Stimulated activated CD8-positive, alpha-beta memory T cell treated with anti-CD3 and anti-CD28 coated beads, Interleukin-15, amount 100 ng/mL, for 1 hour (primary cell): ENCODE data around the gene ESM1.

ENCODE experiments used
- DNase-seq: peaks from one replicate; pipeline ENCODE4 v3.0.0-alpha.2; 2020; ENCODE audit warnings: low read depth

ESM1 gene

GRCh38 chr5:54986269-54986654 lies 869 bp upstream of the ESM1 start:
- no peak for DNase-seq

- DNase-seq, result no peak
Observed at GRCh38 chr5:54981928-54982327, 3.5 kb downstream of the ESM1 start.

GRCh38 chr5:54975701-54976100 lies 9.7 kb downstream of the ESM1 start:
- DNase-seq, result no peak

- DNase-seq, result no peak
Observed at GRCh38 chr5:54969856-54970828, 15.3 kb downstream of the ESM1 start.

GRCh38 chr5:54969242-54969641 lies 16.2 kb downstream of the ESM1 start:
- no peak for DNase-seq

- DNase-seq, result no peak
Observed at GRCh38 chr5:54965806-54966205, 19.6 kb downstream of the ESM1 start.

GRCh38 chr5:54964405-54964804 lies 21.0 kb downstream of the ESM1 start:
- no peak for DNase-seq

GRCh38 chr5:54959673-54960418 lies 25.5 kb downstream of the ESM1 start:
- DNase-seq, result no peak

GRCh38 chr5:54956922-54957321 lies 28.5 kb downstream of the ESM1 start:
- no peak for DNase-seq

- DNase-seq, result no peak
Observed at GRCh38 chr5:54947187-54947586, 38.2 kb downstream of the ESM1 start.

- DNase-seq, result no peak
Observed at GRCh38 chr5:54946306-54946819, 39.0 kb downstream of the ESM1 start.

GRCh38 chr5:54944364-54944763 lies 41.0 kb downstream of the ESM1 start:
- peak; percentile 24 for DNase-seq

- no peak for DNase-seq
Observed at GRCh38 chr5:54942064-54942778, 43.2 kb downstream of the ESM1 start.

GRCh38 chr5:54936201-54936600 lies 49.2 kb downstream of the ESM1 start:
- DNase-seq, result no peak

GRCh38 chr5:54932789-54933188 lies 52.6 kb downstream of the ESM1 start:
- DNase-seq, result no peak

GRCh38 chr5:54930736-54931135 lies 54.7 kb downstream of the ESM1 start:
- no peak for DNase-seq
